NCI-H526 (cell line): ENCODE data around the gene ITPRIPL2.

Experiments used
- DNase-seq, 2 experiments: peaks; one replicate each; lab custom pipeline; 2025; lab: John Stamatoyannopoulos, UW

The ITPRIPL2 gene

DNA sequence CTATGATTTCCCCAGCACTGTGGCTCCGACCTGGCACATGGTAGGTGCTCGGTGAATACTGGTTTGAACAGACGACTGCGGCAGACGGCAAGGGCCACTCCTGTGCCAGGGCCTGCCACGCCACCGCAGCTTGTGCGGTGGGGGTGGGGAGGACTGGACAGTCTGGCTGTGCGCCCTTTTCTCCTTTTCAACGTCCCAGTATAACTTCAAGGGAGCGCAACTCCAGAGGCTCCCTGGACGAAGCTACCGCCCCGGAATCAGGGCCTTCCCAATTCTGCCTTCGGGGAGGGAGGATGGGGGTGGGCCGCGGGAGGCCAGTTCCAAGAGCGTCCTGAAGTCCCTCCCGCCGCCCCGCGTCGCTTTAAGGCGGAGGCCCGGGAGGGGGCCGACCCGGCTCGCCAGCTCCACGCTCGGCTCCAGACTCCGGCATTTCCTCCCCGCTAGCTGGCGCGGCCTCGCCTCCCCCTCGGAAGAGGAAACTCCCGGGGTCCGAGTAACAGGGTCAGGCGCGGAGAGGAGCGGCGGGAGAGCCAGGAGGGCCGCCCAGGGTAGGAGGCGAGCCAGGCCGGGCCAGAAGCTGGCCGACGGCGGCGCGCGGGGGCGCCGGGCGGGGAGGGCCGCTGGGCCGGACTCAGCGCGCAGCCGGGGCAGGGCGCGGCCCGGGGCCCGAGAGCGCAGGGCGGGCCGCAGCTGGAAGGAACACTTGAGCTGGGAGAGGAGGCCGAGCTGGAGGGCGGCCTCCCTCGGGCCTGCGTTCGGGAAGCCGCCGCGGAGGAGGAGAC is at the start of gene ITPRIPL2:
Gene ITPRIPL2 (plus strand): TSS at position 388 of the 782 bp plus-strand sequence. CDS start 498 bp downstream, outside the sequence.
- no peak for DNase-seq

- DNase-seq: no peak
Measured at GRCh38 chr16:19066988-19067348, 46.8 kb upstream of the ITPRIPL2 start.

DNA sequence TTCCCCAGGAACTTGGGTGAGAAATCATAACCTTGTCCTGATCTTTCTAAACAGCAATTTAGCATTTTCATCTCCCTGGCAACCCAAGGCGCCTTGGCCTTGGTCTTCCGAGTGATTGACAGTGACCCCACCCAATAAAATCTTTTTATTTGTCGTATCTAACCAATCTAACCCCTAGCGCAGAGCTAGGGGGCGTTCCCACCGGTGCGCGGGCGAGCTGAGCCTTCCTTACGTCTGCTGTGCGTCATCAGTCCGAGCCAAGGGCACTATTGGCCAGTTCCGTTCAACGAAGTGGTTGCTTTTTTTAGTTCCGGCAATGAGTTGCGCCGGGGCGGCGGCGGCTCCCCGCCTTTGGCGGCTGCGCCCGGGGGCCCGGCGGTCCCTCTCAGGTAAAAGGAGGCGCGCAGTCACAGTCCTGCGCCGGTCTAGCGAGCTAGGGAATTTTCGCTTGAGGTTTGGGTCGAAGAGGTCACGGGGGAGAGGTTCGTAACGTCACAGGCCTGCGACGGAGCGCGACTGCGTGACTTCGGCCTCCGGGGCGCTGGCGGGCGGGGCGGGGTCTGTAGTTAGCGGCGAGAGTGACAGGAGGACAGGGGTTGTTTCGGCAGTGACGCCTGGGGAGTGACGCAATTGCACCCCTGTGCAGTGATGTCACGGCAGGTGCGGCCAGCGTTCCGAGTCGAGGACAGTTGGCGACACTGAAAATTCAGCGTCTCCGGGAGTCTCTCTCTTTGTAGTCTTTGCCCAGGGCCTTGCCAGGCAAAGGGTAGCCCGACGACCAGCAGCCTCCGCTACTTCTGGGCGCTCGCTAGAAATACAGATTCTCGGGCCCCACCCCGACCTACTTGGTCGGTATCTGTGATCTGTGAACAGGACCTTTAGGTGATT is 46.2 kb upstream of the ITPRIPL2 start, which contains the start of gene COQ7:
Gene COQ7 (plus strand): TSS at position 266 of the 888 bp plus-strand sequence. CDS start 51 bp downstream, at position 317.
- peak; percentile 98 to 99 for DNase-seq

DNA sequence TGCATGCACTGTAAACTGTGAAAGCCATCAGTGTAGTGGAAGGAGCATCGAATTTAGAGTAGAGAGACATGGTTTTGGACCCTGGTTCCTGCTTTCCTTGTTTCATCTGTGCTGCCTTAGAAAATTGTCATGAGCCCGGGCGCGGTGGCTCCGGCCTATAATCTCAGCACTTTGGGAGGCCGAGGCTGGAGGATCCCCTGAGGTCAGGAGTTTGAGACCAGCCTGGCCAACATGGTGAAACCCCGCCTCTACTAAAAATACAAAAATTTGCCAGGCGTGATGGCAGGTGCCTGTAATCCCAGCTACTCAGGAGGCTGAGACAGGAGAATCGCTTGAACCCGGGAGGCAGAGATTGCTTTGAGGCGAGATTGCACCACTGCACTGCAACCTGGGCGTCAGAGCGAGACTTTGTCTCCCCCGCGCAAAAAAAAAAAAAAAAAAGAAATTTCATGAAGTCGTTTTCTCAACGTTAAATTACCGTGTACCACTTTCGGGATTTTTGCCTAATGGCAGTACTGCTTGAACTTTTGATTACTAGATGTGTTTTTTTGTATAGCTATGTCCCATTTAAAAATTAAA is 45.4 kb upstream of the ITPRIPL2 start:
- DNase-seq: peak in 1 of 2 experiments; percentile 13

GRCh38 chr16:19071811-19072777 is 41.7 kb upstream of the ITPRIPL2 start:
- peak; percentile 16 to 62 for DNase-seq

GRCh38 chr16:19073344-19073743 is 40.4 kb upstream of the ITPRIPL2 start:
- DNase-seq: no peak

DNA sequence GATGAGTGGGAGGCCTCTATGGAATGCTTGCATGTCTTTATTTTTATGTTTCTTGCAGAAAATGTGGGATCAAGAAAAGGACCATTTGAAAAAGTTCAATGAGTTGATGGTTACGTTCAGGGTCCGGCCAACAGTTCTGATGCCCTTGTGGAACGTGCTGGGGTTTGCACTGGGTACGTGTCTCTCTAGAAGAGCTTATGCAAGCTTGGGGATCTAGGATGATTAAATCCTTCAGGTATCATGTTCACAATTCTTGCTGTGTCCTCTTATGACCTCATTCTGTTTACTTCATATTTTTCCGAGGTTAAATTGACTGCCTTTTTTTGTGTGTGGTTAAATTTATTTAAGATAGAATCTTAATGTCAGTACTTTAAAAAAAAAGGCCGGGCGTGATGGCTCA is 39.9 kb upstream of the ITPRIPL2 start:
- no peak for DNase-seq

DNA sequence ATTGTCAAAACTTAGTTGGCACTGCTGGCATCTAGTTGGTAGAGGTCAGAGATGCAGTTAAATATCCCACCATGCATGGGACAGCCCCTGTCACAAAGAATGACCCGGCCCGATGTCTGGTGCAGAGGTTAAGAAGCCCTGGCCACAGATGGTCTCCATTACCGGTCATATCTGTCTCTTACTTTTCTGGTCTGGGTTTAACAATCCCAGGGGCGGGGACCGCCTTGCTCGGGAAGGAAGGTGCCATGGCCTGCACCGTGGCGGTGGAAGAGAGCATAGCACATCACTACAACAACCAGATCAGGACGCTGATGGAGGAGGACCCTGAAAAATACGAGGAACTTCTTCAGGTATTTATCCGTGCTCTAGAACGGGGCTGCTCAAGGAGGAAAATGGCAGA is 38.3 kb upstream of the ITPRIPL2 start:
- no peak for DNase-seq

DNA sequence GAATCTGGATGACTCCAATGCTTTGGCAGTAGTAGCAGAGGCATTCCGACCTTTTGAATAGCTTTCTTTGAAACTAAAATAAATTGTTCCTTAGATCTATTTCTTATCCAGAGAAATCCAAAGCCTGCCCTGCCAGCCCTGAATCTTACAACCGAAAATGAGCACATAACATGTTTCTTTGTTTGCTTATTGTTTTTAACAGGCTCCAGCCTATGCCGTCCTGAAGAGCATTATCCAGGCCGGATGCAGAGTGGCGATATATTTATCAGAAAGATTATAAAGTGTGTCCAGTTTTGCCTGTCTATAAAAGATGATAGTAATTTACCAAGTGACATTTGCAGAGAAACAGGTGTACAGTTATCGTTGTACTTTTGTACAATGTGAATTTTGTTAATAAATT is 35.9 kb upstream of the ITPRIPL2 start:
- no peak for DNase-seq

GRCh38 chr16:19083670-19084069 is 30.1 kb upstream of the ITPRIPL2 start:
- no peak for DNase-seq

- DNase-seq: no peak
Measured at GRCh38 chr16:19084139-19084538, 29.6 kb upstream of the ITPRIPL2 start.

- no peak for DNase-seq
Measured at GRCh38 chr16:19084879-19085278, 28.9 kb upstream of the ITPRIPL2 start.

DNA sequence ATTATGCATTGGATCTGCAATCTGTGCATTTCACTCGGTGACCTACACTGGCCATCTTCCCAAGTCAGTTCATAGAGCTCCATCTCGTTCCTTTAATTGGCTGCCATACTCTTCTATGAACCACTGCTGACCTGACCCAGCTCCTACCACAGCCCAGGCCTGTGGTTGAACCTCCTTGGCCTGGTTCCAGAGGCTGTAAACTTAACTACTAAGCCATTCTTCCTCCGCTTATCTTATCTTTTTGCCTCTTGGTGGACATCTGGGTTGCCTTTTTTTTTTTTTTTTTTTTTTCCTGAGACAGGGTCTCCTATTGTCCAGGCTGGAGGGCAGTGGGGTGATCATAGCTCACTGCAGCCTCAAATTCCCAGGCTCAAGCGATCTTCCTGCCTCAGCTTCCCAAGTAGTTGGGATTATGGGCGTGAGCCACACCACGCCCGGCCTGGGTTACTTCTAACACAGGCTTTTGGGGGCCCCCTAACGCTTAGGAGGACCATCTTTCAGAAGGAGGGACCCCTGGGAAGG is 28.0 kb upstream of the ITPRIPL2 start:
- no peak for DNase-seq

- peak; percentile 78 to 93 for DNase-seq
Measured at GRCh38 chr16:19086322-19087199, 27.2 kb upstream of the ITPRIPL2 start.

GRCh38 chr16:19088341-19088916 is 25.3 kb upstream of the ITPRIPL2 start:
- DNase-seq: no peak

DNA sequence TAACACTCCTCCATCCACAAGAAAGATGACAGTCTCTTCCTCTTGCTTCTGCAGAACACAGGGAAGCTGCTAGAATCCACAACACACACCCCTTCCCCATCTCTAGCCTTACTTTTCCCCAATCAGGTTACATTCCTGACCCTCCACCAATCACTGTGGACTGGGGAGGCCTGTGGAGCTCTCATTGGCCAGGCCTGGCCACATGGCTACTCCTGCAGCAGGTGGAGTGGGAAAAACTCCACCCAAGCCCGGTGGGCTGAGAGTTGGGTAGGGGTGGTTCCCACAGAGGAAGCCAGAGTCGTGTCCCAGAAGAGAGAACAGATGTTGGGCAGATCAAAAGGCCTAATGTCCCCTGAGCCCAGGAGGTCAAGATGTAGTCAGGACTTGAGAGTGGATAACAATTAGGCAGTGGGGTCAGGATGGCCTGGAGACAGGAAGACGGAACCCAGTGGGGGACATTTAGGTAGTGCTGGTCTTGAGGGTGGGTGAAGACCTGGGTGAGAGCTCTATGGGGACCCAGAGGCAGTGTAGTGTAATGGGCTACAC is 24.3 kb upstream of the ITPRIPL2 start:
- no peak for DNase-seq

GRCh38 chr16:19090916-19091315 is 22.8 kb upstream of the ITPRIPL2 start:
- no peak for DNase-seq

- DNase-seq: no peak
Measured at GRCh38 chr16:19092653-19093410, 20.9 kb upstream of the ITPRIPL2 start.
